ENCODE measurements around the gene AURKAIP1. TPM values are rescaled to one million over a fixed set of nuclear protein-coding genes. Genes with fewer than 3 reads are reported as not detected.
A peak's percentile ranks its signal among the peaks of the same experiment; 100 is the strongest.

AURKAIP1 gene
- total and polyA plus RNA-seq, 2 of the 13 experiments (the other 11 are each of a cell fraction or from before 2014, with no cell fraction given): 69.5 to 175 TPM

- TF ChIP-seq BATF2 (CRISPR knock-in tag; IDR thresholded peaks at IDR 0.05) (peak; percentile 52; the same call in 1 of the 2 replicates), ZNF776 (CRISPR knock-in tag; IDR thresholded peaks at IDR 0.05) (0 out of 2 replicates have a peak, but pooled peaks have one; percentile 9), ZNF121 (CRISPR knock-in tag; IDR thresholded peaks at IDR 0.05) (peak; percentile 94), SRY (CRISPR knock-in tag; IDR thresholded peaks at IDR 0.05) (no peak), ZFP1 (CRISPR knock-in tag; IDR thresholded peaks at IDR 0.05) (peak; percentile 81; the same call in 1 of the 2 replicates), ZBTB7A (CRISPR knock-in tag; IDR thresholded peaks at IDR 0.05) (peak; percentile 93), FOXO1 (CRISPR knock-in tag; IDR thresholded peaks at IDR 0.05) (peak; percentile 100), POGK (CRISPR knock-in tag; conservative IDR thresholded peaks at IDR 0.05) (peak; percentile 88), STAG1 (CRISPR knock-in tag; IDR thresholded peaks at IDR 0.05) (peak; percentile 51), MIER3 (CRISPR knock-in tag; IDR thresholded peaks at IDR 0.05; ENCODE audit: borderline replicate concordance) (peak; percentile 99), ZNF501 (CRISPR knock-in tag; IDR thresholded peaks at IDR 0.05) (peak; percentile 95), PHF20 (CRISPR knock-in tag; IDR thresholded peaks at IDR 0.05) (peak; percentile 71), ZNF572 (CRISPR knock-in tag; IDR thresholded peaks at IDR 0.05) (peak; percentile 97; the same call in 1 of the 2 replicates), PRDM4 (CRISPR knock-in tag; IDR thresholded peaks at IDR 0.05; ENCODE audit: borderline replicate concordance) (no peak), ZBTB14 (CRISPR knock-in tag; IDR thresholded peaks at IDR 0.05) (peak; percentile 62; the same call in 1 of the 2 replicates), KAT7 (CRISPR knock-in tag; IDR thresholded peaks at IDR 0.05; ENCODE audit: borderline replicate concordance) (no peak; the same call in 1 of the 2 replicates), THRA (CRISPR knock-in tag; IDR thresholded peaks at IDR 0.05; ENCODE audit: borderline replicate concordance) (peak; percentile 98)
Measured at GRCh38 chr1:1400576-1401456, 25.8 kb upstream of the AURKAIP1 start (continued).
